Tongue (tissue), 2 donors: ENCODE measurements around the gene ALPP. TPM values are rescaled to one million over a fixed set of nuclear protein-coding genes. Genes with fewer than 3 reads are reported as not detected.
"Not testable (repeated sequence)": the region's sequence is repeated elsewhere in the genome, so short reads cannot be mapped to it uniquely, and the experiment has no call there.

ENCODE experiments used
- DNase-seq: peaks from one replicate; pipeline ENCODE4 v3.0.0-alpha.2; 2015
- total RNA-seq: library from RNA; depleted of rRNA; stranded (reverse); fragments of >200 nt; gene quantifications from one replicate; pipeline ENCODE4 v1.2.3, GENCODE V29; 2014

Gene ALPP
- total RNA-seq, result not detected

- DNase-seq, result not testable (repeated sequence)
Measured at GRCh38 chr2:232378735-232379151, at the start of gene ALPP. TSS of gene ALPP (plus strand) at chr2:232378751. CDS start at chr2:232378803, 52 bp downstream.

DNA sequence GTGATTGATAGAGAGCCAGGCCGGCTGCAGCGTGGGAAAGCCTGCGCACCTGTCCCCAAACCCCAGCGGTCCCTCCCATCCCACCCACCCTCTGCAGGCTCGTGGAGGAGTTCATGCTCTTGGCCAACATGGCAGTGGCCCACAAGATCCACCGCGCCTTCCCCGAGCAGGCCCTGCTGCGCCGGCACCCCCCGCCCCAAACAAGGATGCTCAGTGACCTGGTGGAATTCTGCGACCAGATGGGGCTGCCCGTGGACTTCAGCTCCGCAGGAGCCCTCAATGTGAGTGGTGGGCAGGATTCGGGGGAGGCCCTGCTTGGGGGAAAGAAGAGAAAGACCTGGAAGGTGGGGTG lies 48.9 kb upstream of the ALPP start:
- DNase-seq, result no peak

- no peak for DNase-seq
Measured at GRCh38 chr2:232330068-232330999, 48.2 kb upstream of the ALPP start.

DNA sequence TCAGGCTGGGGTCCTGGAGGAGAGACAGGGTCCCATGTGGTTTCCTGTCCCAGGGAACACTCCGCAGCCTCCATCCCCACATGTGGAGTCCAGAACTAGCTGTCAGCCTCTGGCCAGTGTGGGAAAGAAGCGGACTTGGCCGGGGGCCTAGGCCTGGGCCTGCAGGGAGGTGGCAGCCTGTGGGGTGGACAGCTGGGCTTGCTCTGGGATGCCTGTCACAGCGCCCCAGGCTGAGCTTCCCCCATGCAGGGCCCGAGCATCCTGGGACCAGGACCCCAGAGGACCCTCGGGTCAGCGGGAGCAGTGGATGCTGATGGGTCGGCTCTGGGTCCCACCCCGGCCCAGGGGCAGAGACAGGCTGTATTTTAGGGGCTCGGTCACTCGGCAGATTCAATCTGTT lies 47.5 kb upstream of the ALPP start:
- DNase-seq, result peak; percentile 72

DNA sequence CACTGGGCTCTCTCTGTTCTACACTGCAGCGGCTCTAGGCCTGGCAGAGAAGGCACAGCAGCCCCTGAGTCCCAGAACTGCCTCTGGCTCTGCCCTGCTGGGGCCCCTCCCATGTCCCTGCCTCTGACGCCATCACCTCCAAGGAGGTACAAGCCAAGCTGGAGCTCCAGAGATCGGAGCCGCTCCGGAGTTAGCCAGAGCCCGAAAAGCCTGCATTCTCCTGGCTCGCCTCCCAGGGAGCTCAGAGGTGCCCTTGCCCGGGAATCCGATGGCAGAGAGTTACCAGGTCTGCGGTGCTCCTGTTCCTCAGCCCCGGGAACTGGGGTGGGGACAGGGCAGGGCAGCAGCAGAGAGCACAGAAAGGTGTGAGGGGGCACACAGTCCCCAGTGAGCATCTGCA lies 46.9 kb upstream of the ALPP start:
- DNase-seq, result not testable (repeated sequence)

- DNase-seq, result not testable (repeated sequence)
Measured at GRCh38 chr2:232332244-232332939, 46.2 kb upstream of the ALPP start.

GRCh38 chr2:232332940-232333259 lies 45.7 kb upstream of the ALPP start:
- DNase-seq, result no peak

- peak; percentile 27 for DNase-seq
Measured at GRCh38 chr2:232333361-232334135, 45.0 kb upstream of the ALPP start.

GRCh38 chr2:232334136-232334884 lies 44.2 kb upstream of the ALPP start:
- DNase-seq, result not testable (repeated sequence)

GRCh38 chr2:232334885-232335205 lies 43.7 kb upstream of the ALPP start:
- not testable (repeated sequence) for DNase-seq

- DNase-seq, result not testable (repeated sequence)
Measured at GRCh38 chr2:232335206-232335858, 43.2 kb upstream of the ALPP start.

DNA sequence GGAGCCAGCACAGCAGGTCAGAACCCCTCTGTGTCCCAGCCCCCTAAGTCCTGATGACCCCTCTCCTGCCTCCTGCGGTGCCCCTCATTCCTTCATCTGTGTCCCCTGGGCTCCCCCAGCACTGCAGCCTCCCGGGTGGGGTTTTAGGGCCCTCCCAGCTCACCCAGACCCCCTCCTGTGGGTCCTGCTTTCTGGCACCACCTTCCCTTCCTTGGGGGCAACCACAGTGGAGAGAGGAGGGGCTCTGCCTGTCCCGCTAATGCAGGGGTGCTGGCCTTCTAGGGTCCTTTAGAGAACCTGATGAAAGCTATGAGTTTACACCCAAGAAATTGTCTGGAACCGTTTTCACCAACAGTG lies 42.7 kb upstream of the ALPP start:
- no peak for DNase-seq

GRCh38 chr2:232336241-232336736 lies 42.3 kb upstream of the ALPP start:
- DNase-seq, result no peak

- DNase-seq, result no peak
Measured at GRCh38 chr2:232336981-232337720, 41.4 kb upstream of the ALPP start.

DNA sequence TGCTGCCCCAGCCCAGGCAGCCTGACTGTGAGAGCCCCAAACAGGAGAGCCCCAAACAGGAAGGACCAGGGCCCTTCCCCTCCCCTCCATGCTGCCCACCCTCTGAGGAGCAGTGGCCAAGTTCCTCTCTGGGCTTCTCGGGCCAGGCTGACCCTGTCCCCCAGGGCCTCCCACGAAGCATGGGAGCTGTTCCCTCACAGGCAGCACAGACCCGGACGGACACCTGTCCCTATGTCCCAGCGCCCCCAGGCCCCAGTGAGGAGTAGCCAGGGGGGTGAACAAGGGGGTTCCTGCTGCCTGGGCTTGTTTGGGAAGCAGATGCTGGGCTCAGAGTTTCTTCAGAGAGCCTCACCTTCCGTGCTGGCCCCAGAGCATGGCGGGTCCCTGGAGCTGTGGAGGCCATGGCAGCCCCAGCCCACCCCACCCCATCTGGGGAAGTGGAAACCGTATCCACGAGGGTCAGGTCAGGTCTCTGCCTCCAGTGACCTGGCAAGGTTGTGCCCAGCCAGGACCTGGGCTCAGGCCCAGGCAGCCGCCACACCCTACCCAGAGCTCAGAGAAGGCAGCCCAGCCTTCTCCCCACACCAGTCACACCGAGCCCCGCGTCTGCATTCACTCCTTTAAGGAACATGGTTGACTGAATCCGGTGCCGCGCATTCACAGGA lies 40.3 kb upstream of the ALPP start:
- not testable (repeated sequence) for DNase-seq

DNA sequence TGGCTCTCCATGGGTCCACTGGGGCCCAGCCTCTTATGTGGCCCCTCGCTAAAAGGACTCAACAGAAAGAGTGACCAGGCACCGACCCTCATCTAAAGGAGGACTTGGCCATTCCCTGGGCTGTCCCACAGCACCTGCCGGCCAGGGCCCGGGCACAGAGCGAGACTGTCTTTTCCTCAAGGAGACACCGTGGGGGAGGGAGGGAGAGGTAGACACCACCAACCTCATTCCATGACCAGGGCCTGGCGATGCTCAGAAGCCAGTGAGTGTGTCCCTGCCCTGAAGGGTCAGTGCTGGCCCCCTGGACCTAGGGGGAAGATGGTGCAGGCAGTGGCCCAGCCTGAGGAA lies 39.8 kb upstream of the ALPP start:
- no peak for DNase-seq

GRCh38 chr2:232339121-232340081 lies 39.1 kb upstream of the ALPP start:
- DNase-seq, result no peak

- no peak for DNase-seq
Measured at GRCh38 chr2:232340171-232340935, 38.2 kb upstream of the ALPP start.
